ENCODE data around the gene OR5A2. TPM values are rescaled to one million over a fixed set of nuclear protein-coding genes. Genes with fewer than 3 reads are reported as not detected.
"Not testable (repeated sequence)": the region's sequence is repeated elsewhere in the genome, so short reads cannot be mapped to it uniquely, and the experiment has no call there.

Gene OR5A2
- total RNA-seq, 1 donor, result not detected

DNA sequence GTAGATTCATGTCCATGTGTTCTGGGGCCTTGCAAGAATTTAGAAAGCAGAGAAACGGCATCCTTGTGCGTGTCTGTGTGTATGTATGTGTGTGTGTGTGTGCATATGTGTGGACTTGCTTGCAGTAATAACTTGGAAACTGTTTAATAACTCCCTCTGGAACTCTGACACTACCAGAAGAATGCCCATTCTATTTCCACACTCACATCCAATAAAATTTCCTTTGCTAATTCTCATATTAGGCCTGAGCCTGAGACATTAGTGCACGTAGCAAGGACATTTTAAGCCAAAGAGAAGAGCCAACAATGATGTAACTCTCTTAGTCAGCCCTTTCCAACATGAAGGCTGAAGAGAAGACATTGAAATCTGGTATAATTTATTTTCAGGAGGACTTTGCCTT, 33.7 kb upstream of the OR5A2 start:
- no peak overlapping the region for H2AFZ ChIP-seq (ENCODE audit: low read length)
- no peaks in the 10 kb centered on the region for H3K27me3 ChIP-seq (ENCODE audit: insufficient read depth, low read length)
- H3K4me2 ChIP-seq (ENCODE audit: insufficient read depth, low read length), result no peak overlapping the region
- no peak overlapping the region for H3K27ac ChIP-seq (ENCODE audit: low read depth, low read length)
- no peak for DNase-seq (ENCODE audit: insufficient read length, low spot score, missing footprints)
- H3K4me1 ChIP-seq (ENCODE audit: insufficient read depth, low read length), result no peaks in the 10 kb centered on the region
- H4K20me1 ChIP-seq (ENCODE audit: insufficient read depth, low read length), result no peaks in the 10 kb centered on the region
- no peaks in the 10 kb centered on the region for H3K9me3 ChIP-seq (ENCODE audit: low read depth, low read length)
- TF ChIP-seq, protein P1, sequence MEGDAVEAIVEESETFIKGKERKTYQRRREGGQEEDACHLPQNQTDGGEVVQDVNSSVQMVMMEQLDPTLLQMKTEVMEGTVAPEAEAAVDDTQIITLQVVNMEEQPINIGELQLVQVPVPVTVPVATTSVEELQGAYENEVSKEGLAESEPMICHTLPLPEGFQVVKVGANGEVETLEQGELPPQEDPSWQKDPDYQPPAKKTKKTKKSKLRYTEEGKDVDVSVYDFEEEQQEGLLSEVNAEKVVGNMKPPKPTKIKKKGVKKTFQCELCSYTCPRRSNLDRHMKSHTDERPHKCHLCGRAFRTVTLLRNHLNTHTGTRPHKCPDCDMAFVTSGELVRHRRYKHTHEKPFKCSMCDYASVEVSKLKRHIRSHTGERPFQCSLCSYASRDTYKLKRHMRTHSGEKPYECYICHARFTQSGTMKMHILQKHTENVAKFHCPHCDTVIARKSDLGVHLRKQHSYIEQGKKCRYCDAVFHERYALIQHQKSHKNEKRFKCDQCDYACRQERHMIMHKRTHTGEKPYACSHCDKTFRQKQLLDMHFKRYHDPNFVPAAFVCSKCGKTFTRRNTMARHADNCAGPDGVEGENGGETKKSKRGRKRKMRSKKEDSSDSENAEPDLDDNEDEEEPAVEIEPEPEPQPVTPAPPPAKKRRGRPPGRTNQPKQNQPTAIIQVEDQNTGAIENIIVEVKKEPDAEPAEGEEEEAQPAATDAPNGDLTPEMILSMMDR (IDR thresholded peaks at IDR 0.05; ENCODE audit: extremely low read depth, low read depth, low read length), result no peak
- H3K4me3 ChIP-seq (ENCODE audit: insufficient read depth, low read length), result no peak overlapping the region
- no peaks in the 10 kb centered on the region for H3K36me3 ChIP-seq (ENCODE audit: insufficient read depth, low read length)
- H3K79me2 ChIP-seq (ENCODE audit: insufficient read depth, low read length), result no peaks in the 10 kb centered on the region

GRCh38 chr11:59456661-59457060, 30.4 kb upstream of the OR5A2 start, which contains the start of gene OR4D6:
TSS of gene OR4D6 (plus strand) at chr11:59456961. CDS start at chr11:59456961, 0 bp downstream.
- no peaks in the 10 kb centered on the region for H3K27me3 ChIP-seq (ENCODE audit: insufficient read depth, low read length)
- H3K27ac ChIP-seq (ENCODE audit: low read depth, low read length), result no peak within 1 kb of the TSS
- DNase-seq (ENCODE audit: insufficient read length, low spot score, missing footprints), result no peak
- H3K9me3 ChIP-seq (ENCODE audit: low read depth, low read length), result no peaks in the 10 kb centered on the region
- no peaks in the 10 kb centered on the region for H3K79me2 ChIP-seq (ENCODE audit: insufficient read depth, low read length)
- no peaks in the 10 kb centered on the region for H3K4me1 ChIP-seq (ENCODE audit: insufficient read depth, low read length)
- H3K36me3 ChIP-seq (ENCODE audit: insufficient read depth, low read length), result no peaks in the 10 kb centered on the region
- no peaks in the 10 kb centered on the region for H4K20me1 ChIP-seq (ENCODE audit: insufficient read depth, low read length)
- TF ChIP-seq, protein P1 (IDR thresholded peaks at IDR 0.05; ENCODE audit: extremely low read depth, low read depth, low read length), result no peak
- H2AFZ ChIP-seq (ENCODE audit: low read length), result no peak within 1 kb of the TSS
- no peak within 1 kb of the TSS for H3K4me3 ChIP-seq (ENCODE audit: insufficient read depth, low read length)
- H3K4me2 ChIP-seq (ENCODE audit: insufficient read depth, low read length), result no peak within 1 kb of the TSS

DNA sequence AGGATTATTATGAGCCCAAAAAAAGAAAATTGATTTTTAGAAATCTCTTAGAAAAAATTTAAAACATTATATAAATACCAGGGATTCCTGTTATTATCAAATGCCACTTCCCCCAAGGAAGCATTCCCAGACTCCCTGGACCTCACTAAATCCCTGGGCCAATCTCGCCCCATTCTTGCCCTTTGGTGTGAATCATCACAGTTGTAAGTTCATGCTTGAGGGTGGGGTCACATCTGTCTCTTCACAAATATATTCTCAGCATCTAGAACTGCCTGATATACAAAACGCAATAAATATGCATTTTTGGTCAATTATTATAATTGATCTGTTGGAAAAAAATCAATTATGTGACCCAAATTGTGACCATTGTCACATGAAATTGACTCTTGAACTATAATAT, 22.3 kb upstream of the OR5A2 start:
- DNase-seq (ENCODE audit: insufficient read length, low spot score, missing footprints), result no peak
- Histone ChIP-seq H3K4me3 (ENCODE audit: insufficient read depth, low read length) (no peak overlapping the region), H4K20me1 (ENCODE audit: insufficient read depth, low read length) (no peaks in the 10 kb centered on the region), H3K27ac (ENCODE audit: low read depth, low read length) (no peak overlapping the region), H3K4me2 (ENCODE audit: insufficient read depth, low read length) (no peak overlapping the region), H3K9me3 (ENCODE audit: low read depth, low read length) (no peaks in the 10 kb centered on the region), H3K36me3 (ENCODE audit: insufficient read depth, low read length) (no peaks in the 10 kb centered on the region), H3K27me3 (ENCODE audit: insufficient read depth, low read length) (no peaks in the 10 kb centered on the region), H3K79me2 (ENCODE audit: insufficient read depth, low read length) (no peaks in the 10 kb centered on the region), H2AFZ (ENCODE audit: low read length) (no peak overlapping the region), H3K4me1 (ENCODE audit: insufficient read depth, low read length) (no peaks in the 10 kb centered on the region)
- TF ChIP-seq, protein P1 (IDR thresholded peaks at IDR 0.05; ENCODE audit: extremely low read depth, low read depth, low read length), result no peak

- H3K4me3 ChIP-seq (ENCODE audit: insufficient read depth, low read length); H3K79me2 ChIP-seq (ENCODE audit: insufficient read depth, low read length); H3K36me3 ChIP-seq (ENCODE audit: insufficient read depth, low read length); H3K9me3 ChIP-seq (ENCODE audit: low read depth, low read length); H4K20me1 ChIP-seq (ENCODE audit: insufficient read depth, low read length); H3K27me3 ChIP-seq (ENCODE audit: insufficient read depth, low read length); H3K4me1 ChIP-seq (ENCODE audit: insufficient read depth, low read length); H2AFZ ChIP-seq (ENCODE audit: low read length); H3K27ac ChIP-seq (ENCODE audit: low read depth, low read length); DNase-seq (ENCODE audit: insufficient read length, low spot score, missing footprints); H3K4me2 ChIP-seq (ENCODE audit: insufficient read depth, low read length): not testable (repeated sequence)
Measured at GRCh38 chr11:59445624-59446023, 19.4 kb upstream of the OR5A2 start.
